PC-9 (cell line): ENCODE results near the gene PIGR. TPM values are rescaled to one million over a fixed set of nuclear protein-coding genes. Genes with fewer than 3 reads are reported as not detected.

ENCODE experiments used
- BruUV-seq: library from RNA; stranded (reverse); fragments of 400-500 nt; replicated peaks from 2 replicates; lab custom pipeline; 2021; lab: Mats Ljungman, UMichigan
- CTCF ChIA-PET: fragments of 300-600 bp; sonication (Branson Sonifier 250); formaldehyde crosslinking; loops from one replicate; lab custom pipeline; 2022; ENCODE audit warnings: antibody characterized with exemption; lab: Charles Lee
- POLR2A ChIA-PET: fragments of 300-600 bp; sonication (Branson Sonifier 250); formaldehyde crosslinking; loops from one replicate; lab custom pipeline; 2022; ENCODE audit warnings: antibody characterized with exemption; ENCODE audit not compliant: unreplicated experiment; lab: Charles Lee
- DNase-seq, 2 experiments: peaks; one replicate each; pipeline versions ENCODE4 v3.0.0 to v3.0.0-alpha.2; 2015 to 2022; ENCODE audit warnings: mixed read lengths in 1 of 2
- H2AFZ ChIP-seq: fragments of 200-600 bp; sonication (generic); 2 replicates; pipeline ENCODE4 v1.8.1; 2017; ENCODE audit warnings: antibody characterized with exemption
- H3F3A ChIP-seq: fragments of 200-600 bp; sonication (generic); 2 replicates; pipeline ENCODE4 v1.8.1; 2017; ENCODE audit warnings: antibody characterized with exemption, mild to moderate bottlenecking, low read depth; ENCODE audit not compliant: insufficient read depth
- H3K27ac ChIP-seq: fragments of 200-600 bp; sonication (generic); 2 replicates; pipeline ENCODE4 v1.6.1; 2016; ENCODE audit warnings: mixed run types
- H3K27me3 ChIP-seq: fragments of 200-600 bp; sonication (generic); 2 replicates; pipeline ENCODE4 v1.6.1; 2016; ENCODE audit warnings: low read depth, mixed run types; ENCODE audit not compliant: insufficient read depth
- H3K36me3 ChIP-seq: fragments of 200-600 bp; sonication (generic); 2 replicates; pipeline ENCODE4 v1.6.1; 2016; ENCODE audit warnings: low read depth, mixed run types
- H3K4me1 ChIP-seq: fragments of 200-600 bp; sonication (generic); replicated peaks from 2 replicates; pipeline ENCODE4 v1.6.1; 2016; ENCODE audit warnings: mixed run types; ENCODE audit not compliant: insufficient read depth
- H3K4me2 ChIP-seq: fragments of 200-600 bp; sonication (generic); 2 replicates; pipeline ENCODE4 v1.6.1; 2017; ENCODE audit warnings: mixed run types
- H3K4me3 ChIP-seq: fragments of 200-600 bp; sonication (generic); 2 replicates; pipeline ENCODE4 v1.6.1; 2016; ENCODE audit warnings: mixed run types
- H3K79me2 ChIP-seq: fragments of 200-600 bp; sonication (generic); 2 replicates; pipeline ENCODE4 v1.6.1; 2017; ENCODE audit warnings: low read depth, mixed run types
- H3K9me2 ChIP-seq: fragments of 200-600 bp; sonication (generic); 2 replicates; pipeline ENCODE4 v1.8.1; 2017; ENCODE audit warnings: mild to moderate bottlenecking; ENCODE audit not compliant: insufficient read depth
- H3K9me3 ChIP-seq: fragments of 200-600 bp; sonication (generic); 2 replicates; pipeline ENCODE4 v1.8.1; 2016; ENCODE audit warnings: low read depth; ENCODE audit not compliant: insufficient read depth
- H4K20me1 ChIP-seq: fragments of 200-600 bp; sonication (generic); 2 replicates; pipeline ENCODE4 v1.8.1; 2017; ENCODE audit not compliant: insufficient read depth
- EZH2 ChIP-seq: fragments of 200-600 bp; sonication (generic); IDR thresholded peaks from 2 replicates; pipeline ENCODE4 v1.8.0; 2017; ENCODE audit warnings: antibody characterized with exemption, low read depth
- intact Hi-C: fragments of 100-400 bp; cut with micrococcal nuclease; formaldehyde crosslinking; loops from one replicate; pipeline ENCODE4 v1.10.0; 2022; ENCODE audit not compliant: unreplicated experiment
- total RNA-seq: library from RNA; stranded (reverse); gene quantifications from 2 replicates; pipeline ENCODE4 v1.2.3, GENCODE V29; 2021
- TF ChIP-seq, protein P1 (sequence below): fragments of 200-600 bp; sonication (generic); conservative IDR thresholded peaks from 2 replicates; pipeline ENCODE4 v1.6.1; 2017; ENCODE audit warnings: mixed run types, antibody characterized with exemption, mild to moderate bottlenecking, moderate library complexity

Gene PIGR
- total RNA-seq, 1 experiment from 2014 or later: not detected

DNA sequence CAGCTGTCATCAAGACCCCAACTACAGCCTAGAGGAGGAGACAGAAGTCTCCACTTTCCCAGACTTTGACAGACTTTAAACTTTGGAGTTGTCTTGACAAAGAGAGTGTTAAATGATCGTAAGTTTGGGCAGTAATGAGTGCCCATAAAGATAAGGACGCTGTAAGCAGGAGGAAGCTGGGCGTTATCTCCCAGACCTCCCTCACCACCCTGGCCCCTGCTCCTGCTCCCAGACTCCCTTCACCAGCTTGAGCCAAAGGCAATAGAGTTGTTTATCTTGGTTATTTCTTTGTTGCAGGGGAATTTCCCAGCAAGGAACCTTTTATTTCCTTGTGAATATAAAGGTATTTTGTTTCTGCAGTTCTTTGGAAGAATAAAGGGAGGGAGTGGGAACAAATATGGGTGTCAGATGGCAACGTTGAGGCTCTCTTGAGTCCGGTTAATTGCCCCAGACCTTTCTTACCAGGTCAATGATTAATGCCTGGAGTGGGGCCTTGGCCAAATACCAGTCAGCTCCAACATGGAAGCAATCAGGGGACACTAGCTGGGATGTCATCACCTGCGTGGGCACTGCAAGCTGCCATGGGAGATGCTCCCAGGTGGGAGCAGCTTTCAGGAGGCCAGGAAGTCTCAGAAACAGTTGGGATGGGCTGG lies 4.4 kb downstream of the PIGR start:
- H3K4me2 ChIP-seq: no peak overlapping the region
- DNase-seq: no peak
- BruUV-seq: no TSS peak
- no peaks in the 10 kb centered on the region for H3K4me1 ChIP-seq
- intact Hi-C loops: no loop called here
- no peaks in the 10 kb centered on the region for H3K36me3 ChIP-seq
- no peak overlapping the region for H2AFZ ChIP-seq
- no peaks in the 10 kb centered on the region for H4K20me1 ChIP-seq
- no peaks in the 10 kb centered on the region for H3F3A ChIP-seq
- ChIA-PET POLR2A (interaction anchor here (0.5 to 0.6 kb wide), 3 partner anchors 848 to 1193 kb away, joined by 3 to 18 read pairs (median 5); no protein-coding TSS in a partner anchor), CTCF (no interaction called here)
- H3K9me3 ChIP-seq: no peaks in the 10 kb centered on the region
- H3K9me2 ChIP-seq: no peaks in the 10 kb centered on the region
- H3K27me3 ChIP-seq: no peaks in the 10 kb centered on the region
- no peak overlapping the region for H3K27ac ChIP-seq
- H3K79me2 ChIP-seq: no peaks in the 10 kb centered on the region
- TF ChIP-seq EZH2: no peak
- TF ChIP-seq, protein P1, sequence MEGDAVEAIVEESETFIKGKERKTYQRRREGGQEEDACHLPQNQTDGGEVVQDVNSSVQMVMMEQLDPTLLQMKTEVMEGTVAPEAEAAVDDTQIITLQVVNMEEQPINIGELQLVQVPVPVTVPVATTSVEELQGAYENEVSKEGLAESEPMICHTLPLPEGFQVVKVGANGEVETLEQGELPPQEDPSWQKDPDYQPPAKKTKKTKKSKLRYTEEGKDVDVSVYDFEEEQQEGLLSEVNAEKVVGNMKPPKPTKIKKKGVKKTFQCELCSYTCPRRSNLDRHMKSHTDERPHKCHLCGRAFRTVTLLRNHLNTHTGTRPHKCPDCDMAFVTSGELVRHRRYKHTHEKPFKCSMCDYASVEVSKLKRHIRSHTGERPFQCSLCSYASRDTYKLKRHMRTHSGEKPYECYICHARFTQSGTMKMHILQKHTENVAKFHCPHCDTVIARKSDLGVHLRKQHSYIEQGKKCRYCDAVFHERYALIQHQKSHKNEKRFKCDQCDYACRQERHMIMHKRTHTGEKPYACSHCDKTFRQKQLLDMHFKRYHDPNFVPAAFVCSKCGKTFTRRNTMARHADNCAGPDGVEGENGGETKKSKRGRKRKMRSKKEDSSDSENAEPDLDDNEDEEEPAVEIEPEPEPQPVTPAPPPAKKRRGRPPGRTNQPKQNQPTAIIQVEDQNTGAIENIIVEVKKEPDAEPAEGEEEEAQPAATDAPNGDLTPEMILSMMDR: no peak
- no peak overlapping the region for H3K4me3 ChIP-seq

DNA sequence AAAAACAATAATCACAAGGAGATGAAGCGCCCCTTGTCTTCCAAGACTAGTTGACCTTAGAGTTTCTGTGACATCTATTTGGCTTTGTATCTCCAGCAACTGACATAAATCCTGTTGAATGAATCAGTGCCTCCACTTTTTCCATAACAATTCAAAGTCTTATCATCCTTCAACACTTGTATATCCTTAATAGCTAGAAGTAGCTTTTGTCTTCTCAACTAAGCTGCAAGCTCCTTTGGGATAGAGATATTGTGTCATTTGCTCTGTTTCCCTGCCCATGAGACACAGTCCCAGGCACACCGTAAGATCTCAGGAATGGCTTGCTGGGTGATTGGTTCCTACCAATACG lies 5.7 kb downstream of the PIGR start:
- no peak for DNase-seq
- H3K27me3 ChIP-seq: no peaks in the 10 kb centered on the region
- intact Hi-C loops: no loop called here
- no peaks in the 10 kb centered on the region for H3K79me2 ChIP-seq
- BruUV-seq: no TSS peak
- no peaks in the 10 kb centered on the region for H4K20me1 ChIP-seq
- H3K4me2 ChIP-seq: no peak overlapping the region
- no peaks in the 10 kb centered on the region for H3F3A ChIP-seq
- POLR2A ChIA-PET: no interaction called here
- H3K9me2 ChIP-seq: no peaks in the 10 kb centered on the region
- no peak overlapping the region for H3K4me3 ChIP-seq
- no peaks in the 10 kb centered on the region for H3K36me3 ChIP-seq
- CTCF ChIA-PET: no interaction called here
- no peaks in the 10 kb centered on the region for H3K9me3 ChIP-seq
- H3K4me1 ChIP-seq: no peaks in the 10 kb centered on the region
- no peak overlapping the region for H2AFZ ChIP-seq
- H3K27ac ChIP-seq: no peak overlapping the region
- TF ChIP-seq EZH2: no peak
- TF ChIP-seq, protein P1: no peak

DNA sequence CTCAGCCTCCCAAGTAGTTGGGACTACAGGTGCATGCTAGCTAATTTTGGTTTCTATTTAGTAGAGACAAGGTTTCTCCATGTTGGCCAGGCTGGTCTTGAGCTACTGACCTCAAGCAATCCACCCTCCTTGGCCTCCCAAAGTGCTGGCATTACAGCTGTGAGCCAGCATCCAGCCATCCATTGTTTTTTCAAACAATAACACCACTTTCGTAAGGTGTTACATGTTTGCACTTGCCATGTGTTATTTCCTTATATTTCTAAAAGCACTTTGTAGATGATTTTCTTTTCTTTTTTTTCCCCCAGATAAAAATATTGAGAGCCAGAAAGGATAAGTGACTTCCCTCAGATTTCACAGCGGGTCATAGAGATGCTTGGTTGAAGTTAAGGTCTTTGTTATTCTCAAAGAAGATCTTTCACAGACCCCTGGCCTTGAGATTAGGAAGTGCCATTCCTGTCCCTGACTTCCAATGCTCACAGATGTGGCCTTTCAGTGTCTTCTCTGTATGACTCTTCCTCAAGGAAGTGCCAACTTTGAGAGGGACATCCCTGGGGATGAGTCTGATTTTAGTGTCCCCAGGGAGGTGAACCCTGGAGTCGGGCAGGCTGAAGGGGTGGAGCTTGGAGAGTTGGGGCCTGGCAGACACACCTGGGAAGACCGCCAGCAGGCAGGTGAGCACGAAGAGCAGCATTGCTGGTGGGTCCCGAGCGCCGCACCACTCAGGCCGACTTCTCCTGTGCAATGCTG lies 6.3 kb downstream of the PIGR start:
- ChIA-PET CTCF (no interaction called here), POLR2A (no interaction called here)
- intact Hi-C loops: no loop called here
- no peak for DNase-seq
- Histone ChIP-seq H3F3A (no peaks in the 10 kb centered on the region), H3K36me3 (no peaks in the 10 kb centered on the region), H3K4me1 (no peaks in the 10 kb centered on the region), H3K27ac (no peak overlapping the region), H3K9me2 (no peaks in the 10 kb centered on the region), H3K27me3 (no peaks in the 10 kb centered on the region), H3K4me3 (no peak overlapping the region), H3K9me3 (no peaks in the 10 kb centered on the region), H3K79me2 (no peaks in the 10 kb centered on the region), H3K4me2 (no peak overlapping the region), H4K20me1 (no peaks in the 10 kb centered on the region), H2AFZ (no peak overlapping the region)
- no TSS peak for BruUV-seq
- TF ChIP-seq EZH2: no peak
- TF ChIP-seq, protein P1: no peak
